Effector memory CD4-positive, alpha-beta T cell (primary cell): Measurements from ENCODE around the gene SEBOX.

Experiments used
- DNase-seq, 3 donors: peaks; one replicate each; pipeline ENCODE4 v3.0.0-alpha.2; 2020
- H3K27ac ChIP-seq: 2 replicates; pipeline ENCODE4 v1.7.0; 2013; ENCODE audit warnings: mild to moderate bottlenecking, low read length, moderate library complexity; ENCODE audit not compliant: insufficient read depth, poor library complexity, severe bottlenecking
- H3K27me3 ChIP-seq: replicated peaks from 2 replicates; pipeline ENCODE4 v1.7.0; 2013; ENCODE audit warnings: mild to moderate bottlenecking, low read length; ENCODE audit not compliant: insufficient read depth, control insufficient read depth, poor library complexity, severe bottlenecking
- H3K36me3 ChIP-seq: 2 replicates; pipeline ENCODE4 v1.7.0; 2013; ENCODE audit warnings: mild to moderate bottlenecking, low read length, moderate library complexity; ENCODE audit not compliant: control insufficient read depth, insufficient read depth
- H3K4me1 ChIP-seq: 2 replicates; pipeline ENCODE4 v1.7.0; 2013; ENCODE audit warnings: low read length, mild to moderate bottlenecking; ENCODE audit not compliant: control insufficient read depth, insufficient read depth, poor library complexity, severe bottlenecking
- H3K4me3 ChIP-seq: 2 replicates; pipeline ENCODE4 v1.7.0; 2013; ENCODE audit warnings: low read length, low read depth, mild to moderate bottlenecking; ENCODE audit not compliant: insufficient read depth, poor library complexity, severe bottlenecking
- H3K9me3 ChIP-seq: 2 replicates; pipeline ENCODE4 v1.7.0; 2013; ENCODE audit warnings: mild to moderate bottlenecking, low read length, moderate library complexity; ENCODE audit not compliant: control insufficient read depth

SEBOX gene

DNA sequence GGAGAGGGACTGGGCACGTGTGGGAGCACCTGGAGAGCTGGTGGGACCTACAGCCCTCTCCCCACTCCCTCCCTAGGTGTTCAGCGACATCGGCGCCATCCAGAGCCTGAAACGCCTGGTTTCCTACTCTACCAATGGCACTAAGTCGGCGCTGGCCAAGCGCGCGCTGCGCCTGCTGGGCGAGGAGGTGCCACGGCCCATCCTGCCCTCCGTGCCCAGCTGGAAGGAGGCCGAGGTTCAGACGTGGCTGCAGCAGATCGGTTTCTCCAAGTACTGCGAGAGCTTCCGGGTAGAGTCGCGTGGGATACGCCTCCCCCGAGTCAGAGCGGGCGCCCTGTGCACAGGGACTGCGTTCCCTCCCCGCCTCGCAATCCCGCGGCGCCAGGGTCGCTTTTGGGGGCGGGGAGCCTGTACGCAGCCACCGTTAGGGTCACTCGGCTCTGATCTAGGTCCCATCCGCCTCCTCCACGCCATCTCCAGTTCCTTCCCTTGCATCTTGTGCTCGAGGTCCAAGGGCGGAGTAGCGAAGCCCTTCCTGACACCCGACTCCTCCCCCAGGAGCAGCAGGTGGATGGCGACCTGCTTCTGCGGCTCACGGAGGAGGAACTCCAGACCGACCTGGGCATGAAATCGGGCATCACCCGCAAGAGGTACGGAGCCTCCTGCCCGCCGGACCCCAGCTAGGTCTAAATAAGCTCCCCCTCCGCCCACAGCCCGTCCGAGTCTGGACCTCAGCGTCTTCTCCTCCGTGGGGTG, 19.5 kb upstream of the SEBOX start:
- Histone ChIP-seq H3K4me3 (peak overlapping the region; percentile 87), H3K36me3 (peaks cover 8% of the 10 kb centered on the region), H3K4me1 (peaks cover 19% of the 10 kb centered on the region), H3K27ac (peak overlapping the region; percentile 20), H3K27me3 (no peaks in the 10 kb centered on the region), H3K9me3 (no peaks in the 10 kb centered on the region)
- peak; percentile 28 to 45 (median 42) for DNase-seq

DNA sequence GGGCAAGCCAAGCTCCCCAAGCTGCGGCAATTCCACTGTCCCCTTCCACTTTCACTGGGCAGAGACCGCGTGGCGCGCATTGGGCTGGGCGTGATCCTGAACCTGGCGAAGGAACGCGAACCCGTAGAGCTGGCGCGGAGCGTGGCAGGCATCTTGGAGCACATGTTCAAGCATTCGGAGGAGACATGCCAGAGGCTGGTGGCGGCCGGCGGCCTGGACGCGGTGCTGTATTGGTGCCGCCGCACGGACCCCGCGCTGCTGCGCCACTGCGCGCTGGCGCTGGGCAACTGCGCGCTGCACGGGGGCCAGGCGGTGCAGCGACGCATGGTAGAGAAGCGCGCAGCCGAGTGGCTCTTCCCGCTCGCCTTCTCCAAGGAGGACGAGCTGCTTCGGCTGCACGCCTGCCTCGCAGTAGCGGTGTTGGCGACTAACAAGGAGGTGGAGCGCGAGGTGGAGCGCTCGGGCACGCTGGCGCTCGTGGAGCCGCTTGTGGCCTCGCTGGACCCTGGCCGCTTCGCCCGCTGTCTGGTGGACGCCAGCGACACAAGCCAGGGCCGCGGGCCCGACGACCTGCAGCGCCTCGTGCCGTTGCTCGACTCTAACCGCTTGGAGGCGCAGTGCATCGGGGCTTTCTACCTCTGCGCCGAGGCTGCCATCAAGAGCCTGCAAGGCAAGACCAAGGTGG, 16.3 kb upstream of the SEBOX start:
- DNase-seq: no peak
- peaks cover 19% of the 10 kb centered on the region for H3K4me1 ChIP-seq
- H3K27ac ChIP-seq: no peak overlapping the region
- no peaks in the 10 kb centered on the region for H3K9me3 ChIP-seq
- no peak overlapping the region for H3K4me3 ChIP-seq
- no peaks in the 10 kb centered on the region for H3K36me3 ChIP-seq
- no peaks in the 10 kb centered on the region for H3K27me3 ChIP-seq

DNA sequence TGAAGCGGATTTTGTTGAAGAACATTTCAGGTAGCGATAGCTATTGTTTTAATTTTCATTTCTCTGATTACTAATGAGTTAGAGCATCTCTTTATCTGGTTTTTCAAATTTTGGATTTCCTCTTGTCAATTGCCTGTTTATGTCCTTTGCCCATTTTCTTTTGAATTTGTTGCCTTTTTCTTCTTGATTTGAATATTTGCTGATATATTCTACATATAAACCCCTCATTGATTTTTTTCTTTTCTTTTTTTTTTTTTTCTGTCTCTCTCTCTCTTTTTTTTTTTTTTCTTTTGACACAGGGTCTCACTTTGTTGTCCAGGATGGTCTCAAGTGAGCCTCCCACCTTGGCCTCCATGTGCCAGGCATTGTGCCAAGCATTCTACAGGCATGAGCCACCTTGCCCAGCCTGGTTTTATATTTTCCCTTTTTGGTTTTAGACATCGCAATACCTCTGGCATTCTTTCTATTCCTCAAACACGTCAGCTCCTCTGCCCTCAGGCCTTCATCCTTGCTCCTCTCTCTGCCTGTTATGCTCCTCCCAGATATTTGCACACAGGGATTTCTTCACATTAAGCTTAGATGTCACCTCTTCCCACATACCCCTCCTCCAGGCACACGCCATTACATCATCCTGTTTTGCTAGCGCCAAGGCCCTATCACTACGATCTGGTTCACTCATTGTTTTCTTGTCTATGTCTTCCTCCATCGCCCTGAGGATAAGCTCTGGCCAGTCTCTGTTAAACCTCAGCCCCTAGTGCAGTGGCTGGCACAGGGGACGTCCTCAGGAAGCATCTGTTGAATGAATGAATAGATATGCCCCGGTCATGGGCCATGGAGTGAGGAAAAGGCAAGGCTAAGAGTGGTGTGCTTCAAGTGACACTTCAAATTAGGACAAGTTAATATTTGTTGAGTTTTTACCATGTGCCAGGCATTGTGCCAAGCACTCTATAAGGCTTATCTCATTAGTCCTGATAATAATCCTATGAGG, 15.1 kb upstream of the SEBOX start:
- no peak for DNase-seq
- no peaks in the 10 kb centered on the region for H3K27me3 ChIP-seq
- H3K36me3 ChIP-seq: no peaks in the 10 kb centered on the region
- H3K27ac ChIP-seq: no peak overlapping the region
- H3K9me3 ChIP-seq: no peaks in the 10 kb centered on the region
- H3K4me3 ChIP-seq: no peak overlapping the region
- peaks cover 15% of the 10 kb centered on the region for H3K4me1 ChIP-seq

DNA sequence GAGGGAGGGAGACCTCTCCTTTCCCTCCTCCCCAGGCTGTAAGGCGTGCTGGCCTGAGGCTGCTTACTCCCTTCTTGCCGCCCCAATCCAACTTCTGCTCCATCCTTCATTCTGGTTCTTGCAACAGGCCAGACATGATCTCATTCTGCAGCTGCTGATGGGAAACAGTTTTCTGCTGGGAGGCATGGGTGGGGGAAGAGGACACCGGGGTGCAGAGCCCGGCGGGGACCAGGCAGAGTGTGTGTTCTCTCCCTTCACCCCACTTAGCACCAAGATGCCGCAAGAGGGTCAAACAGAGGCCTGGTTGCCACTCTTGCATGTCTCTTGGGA, 7.9 kb upstream of the SEBOX start:
- Histone ChIP-seq H3K27me3 (no peaks in the 10 kb centered on the region), H3K36me3 (no peaks in the 10 kb centered on the region), H3K9me3 (no peaks in the 10 kb centered on the region), H3K4me3 (no peak overlapping the region), H3K27ac (no peak overlapping the region), H3K4me1 (peaks cover 19% of the 10 kb centered on the region)
- no peak for DNase-seq

DNA sequence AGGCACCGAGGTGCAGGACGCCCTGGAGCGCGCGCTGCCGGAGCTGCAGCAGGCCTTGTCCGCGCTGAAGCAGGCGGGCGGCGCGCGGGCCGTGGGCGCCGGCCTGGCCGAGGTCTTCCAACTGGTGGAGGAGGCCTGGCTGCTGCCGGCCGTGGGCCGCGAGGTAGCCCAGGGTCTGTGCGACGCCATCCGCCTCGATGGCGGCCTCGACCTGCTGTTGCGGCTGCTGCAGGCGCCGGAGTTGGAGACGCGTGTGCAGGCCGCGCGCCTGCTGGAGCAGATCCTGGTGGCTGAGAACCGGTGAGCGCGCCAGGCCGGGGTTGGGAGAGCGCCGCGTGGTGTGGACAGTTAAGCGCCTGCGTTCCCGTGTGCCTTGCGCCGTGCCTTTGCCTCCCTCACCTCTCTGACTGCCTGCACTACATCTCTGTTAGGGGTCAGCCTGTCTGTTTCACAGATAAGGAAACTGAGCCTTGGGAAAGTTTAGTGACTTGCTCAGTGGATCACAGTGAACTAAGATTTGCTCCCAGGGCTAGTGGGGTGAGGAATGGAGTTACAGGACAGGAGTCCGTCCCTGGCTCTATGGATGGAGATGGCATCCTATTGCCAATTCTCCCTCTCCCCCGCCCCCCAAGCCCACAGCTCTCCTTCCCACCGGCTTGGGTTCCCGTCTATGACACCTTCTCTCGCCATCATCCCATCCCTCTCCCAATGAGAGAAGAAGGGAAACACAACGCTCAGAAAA, 7.4 kb upstream of the SEBOX start:
- Histone ChIP-seq H3K27ac (peak overlapping the region; percentile 82), H3K36me3 (no peaks in the 10 kb centered on the region), H3K9me3 (no peaks in the 10 kb centered on the region), H3K4me1 (peaks cover 19% of the 10 kb centered on the region), H3K27me3 (no peaks in the 10 kb centered on the region), H3K4me3 (peak overlapping the region; percentile 66)
- DNase-seq: no peak

DNA sequence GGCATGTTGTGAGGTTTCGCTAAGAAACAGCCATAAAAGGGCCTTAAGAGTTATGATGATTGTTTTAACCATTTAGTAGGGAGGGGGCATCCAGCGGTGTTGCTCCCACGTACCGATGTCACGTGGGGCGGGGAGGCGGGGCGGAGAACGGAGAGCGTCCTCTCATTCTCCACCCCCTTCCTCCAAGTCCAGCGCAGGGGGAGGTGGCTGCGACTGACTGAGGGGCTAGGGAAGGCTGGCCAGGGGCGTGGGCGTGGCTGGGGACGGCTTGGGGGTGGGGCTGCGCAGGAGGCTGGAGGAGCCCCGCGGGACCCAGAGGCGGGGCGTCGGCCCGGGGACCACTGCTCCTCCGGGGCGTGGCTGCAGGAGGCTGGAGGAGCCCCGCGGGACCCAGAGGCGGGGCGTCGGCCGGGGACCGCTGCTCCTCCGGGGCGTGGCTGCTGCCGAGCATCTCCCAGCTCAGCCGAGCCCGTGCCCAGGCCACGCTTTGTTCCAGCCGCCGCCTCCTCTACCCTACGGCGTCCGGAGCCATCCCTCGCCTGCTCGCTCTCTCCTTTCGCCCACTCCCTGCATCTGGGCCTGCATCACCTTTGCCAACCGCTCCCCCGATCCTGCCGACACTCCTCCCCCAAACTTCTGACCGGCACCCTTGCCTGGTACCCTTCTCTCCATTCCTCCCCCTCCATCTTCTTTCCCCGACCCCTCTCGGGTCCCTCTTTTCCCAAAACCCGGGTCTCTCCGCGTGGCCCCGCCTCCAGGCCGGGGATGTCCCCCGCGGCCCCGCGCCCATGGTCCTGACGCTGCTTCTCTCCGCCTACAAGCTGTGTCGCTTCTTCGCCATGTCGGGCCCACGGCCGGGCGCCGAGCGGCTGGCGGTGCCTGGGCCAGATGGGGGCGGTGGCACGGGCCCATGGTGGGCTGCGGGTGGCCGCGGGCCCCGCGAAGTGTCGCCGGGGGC, 6.5 kb upstream of the SEBOX start, which contains the start of gene SARM1:
Gene SARM1 (plus strand): TSS at position 450 of the 958 bp plus-strand sequence. CDS start 339 bp downstream, at position 789.
- peak within 1 kb of the TSS; percentile 82 for H3K27ac ChIP-seq
- peak within 1 kb of the TSS; percentile 66 for H3K4me3 ChIP-seq
- DNase-seq: peak; percentile 75 to 79 (median 75)
- H3K4me1 ChIP-seq: peaks cover 19% of the 10 kb centered on the region
- H3K36me3 ChIP-seq: no peaks in the 10 kb centered on the region
- no peaks in the 10 kb centered on the region for H3K27me3 ChIP-seq
- no peaks in the 10 kb centered on the region for H3K9me3 ChIP-seq

DNA sequence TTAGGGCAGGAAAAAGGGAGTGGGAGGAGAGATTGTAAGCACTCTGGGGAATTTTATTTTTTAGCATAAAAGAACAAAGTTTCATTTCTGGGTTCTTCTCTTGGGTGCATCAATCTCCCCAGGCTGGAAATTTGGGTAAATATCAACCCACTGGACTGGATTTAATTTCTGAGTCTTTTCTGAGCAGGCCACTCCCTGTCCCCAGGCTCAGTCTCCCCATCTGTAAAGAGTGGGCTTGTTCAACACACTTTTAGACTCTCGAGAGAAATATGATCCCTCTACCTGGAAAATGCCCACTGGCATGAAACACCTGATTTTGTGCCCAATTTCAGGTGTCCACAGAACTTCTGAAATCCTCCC, 5.7 kb upstream of the SEBOX start:
- Histone ChIP-seq H3K27me3 (no peaks in the 10 kb centered on the region), H3K4me1 (peaks cover 19% of the 10 kb centered on the region), H3K9me3 (no peaks in the 10 kb centered on the region), H3K4me3 (peak overlapping the region; percentile 66), H3K36me3 (no peaks in the 10 kb centered on the region), H3K27ac (peak overlapping the region; percentile 82)
- no peak for DNase-seq

DNA sequence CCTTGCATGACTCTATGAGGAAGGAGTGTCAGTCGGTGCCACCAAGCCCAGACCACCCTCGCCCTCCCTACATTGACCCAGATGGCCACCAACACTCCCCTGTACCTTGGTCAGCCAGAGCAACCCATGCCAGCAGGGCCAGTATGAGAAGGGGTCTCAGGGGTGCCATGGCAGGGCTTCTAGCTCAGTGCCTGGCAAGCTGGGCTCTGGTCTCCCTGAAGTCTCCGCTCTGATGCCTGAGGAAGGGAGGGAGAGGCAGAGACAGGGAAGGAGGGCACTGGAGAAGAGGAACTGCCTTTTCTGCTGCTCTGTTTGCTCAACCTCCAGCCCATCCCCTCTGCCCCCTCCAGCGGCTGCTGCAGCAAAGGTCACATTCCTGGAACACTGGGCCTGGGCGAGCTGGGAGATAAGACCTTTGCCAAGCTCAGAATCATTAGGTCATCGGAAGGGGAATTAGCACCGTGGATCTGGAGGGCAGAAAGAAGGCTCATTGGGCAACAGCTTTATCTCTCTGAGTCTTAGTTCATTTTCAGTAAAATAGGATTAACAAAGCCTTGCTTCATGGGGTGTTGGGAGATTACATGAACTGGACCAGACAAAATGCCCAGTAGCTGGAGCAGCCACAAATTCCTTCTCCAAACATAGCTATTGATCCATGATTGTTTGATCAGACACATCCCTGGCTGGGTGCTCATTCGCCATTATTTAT, 5.2 kb upstream of the SEBOX start, which contains the start of gene VTN:
Gene VTN (minus strand): TSS at position 273 of the 709 bp plus-strand sequence. CDS start 104 bp downstream, at position 169.
- Histone ChIP-seq H3K36me3 (peaks cover under 1% of the 10 kb centered on the region), H3K27me3 (no peaks in the 10 kb centered on the region), H3K4me1 (peaks cover 19% of the 10 kb centered on the region), H3K27ac (peak within 1 kb of the TSS; percentile 82), H3K4me3 (peak within 1 kb of the TSS; percentile 66), H3K9me3 (no peaks in the 10 kb centered on the region)
- DNase-seq: no peak
